ENCODE data around the gene CAMK2G.

DNA sequence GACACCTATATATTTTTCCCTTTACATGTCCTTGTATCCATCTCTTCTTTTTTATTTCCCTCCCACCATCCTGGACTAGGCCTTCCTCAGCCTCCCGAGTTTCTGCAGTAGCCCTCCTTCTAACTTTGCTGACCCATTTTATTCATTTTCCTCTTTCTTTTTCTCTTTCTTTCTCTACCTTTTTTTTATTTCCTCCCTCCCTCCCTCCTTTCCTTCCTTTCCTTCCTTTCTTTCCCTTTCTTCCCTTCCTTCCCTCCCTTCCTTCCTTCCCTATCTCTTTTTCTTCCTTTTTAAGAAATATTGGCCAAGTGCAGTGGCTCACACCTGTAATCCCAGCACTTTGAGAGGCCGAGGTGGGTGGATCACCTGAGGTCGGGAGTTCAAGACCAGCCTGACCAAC lies 9.7 kb upstream of the CAMK2G start:
- TF ChIP-seq, protein P1, sequence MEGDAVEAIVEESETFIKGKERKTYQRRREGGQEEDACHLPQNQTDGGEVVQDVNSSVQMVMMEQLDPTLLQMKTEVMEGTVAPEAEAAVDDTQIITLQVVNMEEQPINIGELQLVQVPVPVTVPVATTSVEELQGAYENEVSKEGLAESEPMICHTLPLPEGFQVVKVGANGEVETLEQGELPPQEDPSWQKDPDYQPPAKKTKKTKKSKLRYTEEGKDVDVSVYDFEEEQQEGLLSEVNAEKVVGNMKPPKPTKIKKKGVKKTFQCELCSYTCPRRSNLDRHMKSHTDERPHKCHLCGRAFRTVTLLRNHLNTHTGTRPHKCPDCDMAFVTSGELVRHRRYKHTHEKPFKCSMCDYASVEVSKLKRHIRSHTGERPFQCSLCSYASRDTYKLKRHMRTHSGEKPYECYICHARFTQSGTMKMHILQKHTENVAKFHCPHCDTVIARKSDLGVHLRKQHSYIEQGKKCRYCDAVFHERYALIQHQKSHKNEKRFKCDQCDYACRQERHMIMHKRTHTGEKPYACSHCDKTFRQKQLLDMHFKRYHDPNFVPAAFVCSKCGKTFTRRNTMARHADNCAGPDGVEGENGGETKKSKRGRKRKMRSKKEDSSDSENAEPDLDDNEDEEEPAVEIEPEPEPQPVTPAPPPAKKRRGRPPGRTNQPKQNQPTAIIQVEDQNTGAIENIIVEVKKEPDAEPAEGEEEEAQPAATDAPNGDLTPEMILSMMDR (IDR thresholded peaks at IDR 0.05) = no peak
- TF ChIP-seq EP300 (IDR thresholded peaks at IDR 0.05) = no peak
- TF ChIP-seq POLR2AphosphoS5 (IDR thresholded peaks at IDR 0.05) = no peak
